ENCODE data around the gene CD22.
A peak's percentile ranks its signal among the peaks of the same experiment; 100 is the strongest.

Gene CD22

DNA sequence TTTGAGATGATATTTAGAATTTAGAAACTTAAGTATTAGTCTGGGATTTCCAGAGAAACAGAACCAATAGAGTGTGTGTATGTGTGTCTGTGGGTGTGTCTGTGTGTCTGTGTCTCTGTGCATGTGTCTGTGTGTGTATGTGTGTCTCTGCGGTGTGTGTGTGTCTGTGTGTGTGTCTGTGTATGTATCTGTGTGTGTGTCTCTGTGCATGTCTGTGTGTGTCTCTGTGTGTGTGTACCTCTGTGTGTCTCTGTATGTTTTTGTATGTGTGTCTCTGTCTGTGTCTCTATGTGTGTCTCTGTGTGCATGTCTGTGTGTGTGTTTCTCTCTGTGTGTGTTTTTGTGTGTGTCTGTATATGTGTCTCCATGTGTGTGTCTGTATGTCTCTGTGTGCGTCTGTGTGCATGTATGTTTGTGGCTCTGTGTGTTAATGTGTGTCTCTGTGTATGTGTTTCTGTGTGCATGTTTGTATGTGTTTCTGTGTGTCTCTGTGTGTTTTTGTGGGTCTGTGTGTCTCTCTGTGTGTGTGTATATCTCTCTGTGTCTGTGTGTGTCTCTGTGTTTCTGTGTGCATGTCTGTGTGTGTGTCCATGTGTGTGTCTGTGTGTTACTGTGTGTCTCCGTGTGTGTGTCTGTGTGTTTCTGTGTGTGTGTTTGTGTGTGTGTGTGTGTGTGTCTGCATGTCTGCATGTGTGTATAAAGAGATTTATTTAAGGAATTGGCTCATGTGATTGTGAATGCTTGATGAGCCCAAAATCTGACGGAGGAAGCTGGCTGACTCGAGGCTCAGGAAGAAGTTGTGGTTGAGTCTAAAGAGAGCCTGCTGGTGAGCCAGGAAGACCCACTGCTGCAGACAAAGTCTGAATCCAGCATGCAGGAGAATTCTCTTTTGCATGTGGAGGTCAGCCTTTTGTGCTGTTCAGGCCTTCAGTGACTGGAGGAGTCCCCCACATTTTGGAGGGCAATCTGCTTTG is 64.0 kb downstream of the CD22 start:
- TF ChIP-seq, protein P1, sequence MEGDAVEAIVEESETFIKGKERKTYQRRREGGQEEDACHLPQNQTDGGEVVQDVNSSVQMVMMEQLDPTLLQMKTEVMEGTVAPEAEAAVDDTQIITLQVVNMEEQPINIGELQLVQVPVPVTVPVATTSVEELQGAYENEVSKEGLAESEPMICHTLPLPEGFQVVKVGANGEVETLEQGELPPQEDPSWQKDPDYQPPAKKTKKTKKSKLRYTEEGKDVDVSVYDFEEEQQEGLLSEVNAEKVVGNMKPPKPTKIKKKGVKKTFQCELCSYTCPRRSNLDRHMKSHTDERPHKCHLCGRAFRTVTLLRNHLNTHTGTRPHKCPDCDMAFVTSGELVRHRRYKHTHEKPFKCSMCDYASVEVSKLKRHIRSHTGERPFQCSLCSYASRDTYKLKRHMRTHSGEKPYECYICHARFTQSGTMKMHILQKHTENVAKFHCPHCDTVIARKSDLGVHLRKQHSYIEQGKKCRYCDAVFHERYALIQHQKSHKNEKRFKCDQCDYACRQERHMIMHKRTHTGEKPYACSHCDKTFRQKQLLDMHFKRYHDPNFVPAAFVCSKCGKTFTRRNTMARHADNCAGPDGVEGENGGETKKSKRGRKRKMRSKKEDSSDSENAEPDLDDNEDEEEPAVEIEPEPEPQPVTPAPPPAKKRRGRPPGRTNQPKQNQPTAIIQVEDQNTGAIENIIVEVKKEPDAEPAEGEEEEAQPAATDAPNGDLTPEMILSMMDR (conservative IDR thresholded peaks at IDR 0.05) = no peak
- no peak overlapping the region for H3K27ac ChIP-seq

DNA sequence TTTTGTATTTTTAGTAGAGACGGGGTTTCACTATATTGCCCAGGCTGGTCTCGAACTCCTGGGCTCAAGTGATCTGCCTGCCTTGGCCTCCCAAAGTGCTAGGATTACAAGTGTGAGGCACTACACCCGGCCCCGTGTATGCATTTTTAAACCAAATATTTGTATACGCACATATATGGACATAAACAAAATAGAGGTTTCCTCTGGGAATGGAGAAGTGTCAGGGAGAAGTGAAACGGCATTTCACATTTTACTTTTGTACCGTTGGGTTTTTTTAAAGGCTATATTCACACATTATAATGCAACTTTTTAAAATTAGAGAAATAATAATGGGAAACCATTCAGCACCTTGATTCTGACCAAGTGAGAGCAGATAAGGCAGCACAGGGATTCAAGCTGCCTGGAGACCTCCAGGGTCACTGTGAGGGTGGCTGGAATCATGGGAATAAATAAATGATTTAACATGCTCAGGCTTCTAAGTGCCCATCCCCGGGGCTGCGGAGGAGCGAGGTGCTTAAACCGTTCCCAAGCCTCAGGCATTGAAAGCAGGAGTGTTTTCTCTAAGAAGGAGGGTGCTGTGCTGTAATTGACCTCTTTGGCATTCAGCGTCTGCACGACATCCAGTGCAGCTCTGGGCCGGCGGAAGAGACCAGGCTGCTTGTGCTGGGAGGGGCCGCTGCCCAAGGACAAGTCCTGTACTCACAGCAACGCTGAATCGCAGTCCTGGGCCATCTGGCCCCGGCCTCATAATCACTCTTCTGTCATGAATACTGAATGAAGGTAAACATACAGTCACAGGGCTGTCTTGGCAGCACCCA is 66.6 kb downstream of the CD22 start:
- H3K27ac ChIP-seq = peak overlapping the region; percentile 57
- TF ChIP-seq, protein P1 (conservative IDR thresholded peaks at IDR 0.05) = no peak

DNA sequence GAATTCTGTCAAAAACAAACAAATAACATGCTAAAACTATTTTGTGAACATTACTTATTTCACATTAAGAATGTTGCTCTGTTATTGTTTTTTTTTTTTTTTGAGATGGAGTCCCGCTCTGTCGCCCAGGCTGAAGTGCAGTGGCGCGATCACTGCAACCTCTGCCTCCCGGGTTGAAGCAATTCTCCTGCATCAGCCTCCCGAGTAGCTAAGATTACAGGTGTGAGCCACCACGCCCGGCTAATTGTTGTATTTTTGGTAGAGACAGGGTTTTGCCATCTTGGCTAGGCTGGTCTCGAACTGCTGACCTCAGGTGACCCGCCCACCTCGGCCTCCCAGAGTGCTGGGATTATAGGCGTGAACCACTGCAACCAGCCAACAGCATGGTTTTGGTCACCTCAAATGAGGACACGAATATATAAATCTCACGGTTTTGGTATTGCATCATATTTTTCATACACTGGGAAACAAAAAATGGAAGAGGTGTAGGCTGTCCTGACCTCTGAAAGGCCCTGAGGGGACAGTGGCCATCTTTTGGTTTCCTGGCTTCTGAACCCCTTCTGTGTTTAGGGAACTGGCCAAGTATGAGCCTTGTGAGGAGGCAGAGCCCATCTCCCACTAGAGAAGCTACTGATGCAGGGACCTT is 67.4 kb downstream of the CD22 start:
- TF ChIP-seq, protein P1 (conservative IDR thresholded peaks at IDR 0.05) = no peak
- H3K27ac ChIP-seq = peak overlapping the region; percentile 57
